NCI-H524 treated with DMSO at 0.1 percent for 48 hours (cell line): Measurements from ENCODE around the gene TRIM49D1.
"Not testable (repeated sequence)": the region's sequence is repeated elsewhere in the genome, so short reads cannot be mapped to it uniquely, and the experiment has no call there.

Source experiments
- DNase-seq: peaks from one replicate; lab custom pipeline; 2025; lab: John Stamatoyannopoulos, UW

The TRIM49D1 gene

GRCh38 chr11:89922195-89922660 lies at the start of gene TRIM49D1:
Gene TRIM49D1 (minus strand): TSS chr11:89922245. CDS start chr11:89917710, 4,535 bp downstream.
- no peak for DNase-seq

GRCh38 chr11:89965737-89966136 lies 43.7 kb upstream of the TRIM49D1 start, which contains the start of gene TRIM64:
Gene TRIM64 (plus strand): TSS chr11:89966037. CDS start chr11:89968504, 2,467 bp downstream.
- DNase-seq, result not testable (repeated sequence)

GRCh38 chr11:89960833-89961232 lies 38.8 kb upstream of the TRIM49D1 start:
- not testable (repeated sequence) for DNase-seq

- not testable (repeated sequence) for DNase-seq
These were observed 1.7 kb upstream of the TRIM49D1 start, which contains the start of gene TRIM49D2 for GRCh38 chr11:89923764-89924163. Gene TRIM49D2 (plus strand): TSS chr11:89924064. CDS start chr11:89926762, 2,698 bp downstream.

GRCh38 chr11:89900809-89901208 lies 21.2 kb downstream of the TRIM49D1 start:
- DNase-seq, result not testable (repeated sequence)

GRCh38 chr11:89893245-89893644 lies 28.8 kb downstream of the TRIM49D1 start:
- not testable (repeated sequence) for DNase-seq

- not testable (repeated sequence) for DNase-seq
These were observed 44.5 kb downstream of the TRIM49D1 start for GRCh38 chr11:89877511-89877910.

- DNase-seq, result not testable (repeated sequence)
These were observed 49.5 kb downstream of the TRIM49D1 start for GRCh38 chr11:89872588-89872987.

GRCh38 chr11:89865223-89865622 lies 56.8 kb downstream of the TRIM49D1 start:
- DNase-seq, result not testable (repeated sequence)

- not testable (repeated sequence) for DNase-seq
These were observed 57.9 kb downstream of the TRIM49D1 start for GRCh38 chr11:89863906-89864704.
